GM21390 (cell line): Measurements from ENCODE around the gene UBE2E3.

Experiments used
- ATAC-seq: cut with Tn5 transposase; IDR thresholded peaks from one replicate; pipeline ENCODE4 v1.9.1; 2021; ENCODE audit not compliant: unreplicated experiment

The UBE2E3 gene

DNA sequence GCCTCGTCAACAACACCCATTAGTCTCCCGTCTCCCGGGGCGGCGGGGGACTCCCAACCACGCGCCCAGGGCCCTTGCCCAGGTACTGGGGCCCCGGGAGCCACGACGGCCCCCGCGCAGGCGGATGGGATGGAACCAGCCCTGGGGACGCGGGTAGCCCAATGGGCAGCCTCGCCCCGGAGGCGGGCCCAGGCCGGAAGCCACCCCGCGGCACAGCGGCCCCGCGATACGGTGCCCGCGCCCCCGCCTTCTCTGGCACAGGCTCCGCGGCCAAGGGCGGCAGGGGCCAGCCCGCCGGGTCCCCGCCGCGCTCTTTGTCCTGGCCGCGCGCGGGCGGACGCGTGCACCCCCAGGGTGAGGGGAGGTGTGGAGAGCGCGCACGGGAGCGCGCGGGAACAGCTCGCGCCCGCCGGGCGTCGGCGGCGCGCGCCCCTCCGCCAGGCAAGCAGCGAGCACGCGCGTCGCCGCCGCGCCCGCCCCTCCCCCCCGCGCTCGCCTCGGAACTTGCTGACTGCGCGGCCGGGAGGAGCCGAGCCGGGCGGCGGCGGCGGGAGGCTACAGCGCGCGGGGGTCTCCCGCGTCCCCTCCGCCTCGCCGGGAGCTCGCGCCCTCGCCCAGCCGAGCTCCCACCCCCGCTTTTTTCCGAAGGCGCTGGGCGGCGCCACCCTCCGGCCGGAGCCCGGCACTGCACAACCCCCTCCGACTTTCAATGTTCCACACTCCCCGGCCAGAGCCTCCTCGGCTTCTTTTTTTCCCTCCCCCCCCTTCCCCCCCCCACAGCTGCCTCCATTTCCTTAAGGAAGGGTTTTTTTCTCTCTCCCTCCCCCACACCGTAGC, at the start of gene UBE2E3:
Gene UBE2E3, plus strand, starts transcription at position 500 of the 837 bp plus-strand sequence. CDS start 1,438 bp downstream, outside the sequence.
- ATAC-seq, result peak; percentile 74

DNA sequence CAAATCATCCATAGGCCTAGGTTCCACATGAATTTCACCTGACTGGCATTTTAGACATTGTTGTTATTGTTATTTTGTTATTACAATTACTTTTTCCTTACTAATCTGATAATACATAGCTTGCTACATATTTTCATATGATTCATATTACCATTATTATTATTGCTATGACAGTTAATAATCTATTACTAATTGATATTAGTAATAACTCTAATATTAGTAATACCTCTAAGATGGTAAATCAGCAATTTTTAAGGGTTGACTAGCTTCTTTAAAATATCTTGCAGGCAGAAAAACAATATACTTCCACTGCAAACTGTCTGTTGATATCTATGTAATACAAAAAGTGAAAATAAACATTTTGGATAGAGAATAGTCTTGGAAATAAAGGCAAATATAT, 48.6 kb upstream of the UBE2E3 start:
- ATAC-seq, result no peak

DNA sequence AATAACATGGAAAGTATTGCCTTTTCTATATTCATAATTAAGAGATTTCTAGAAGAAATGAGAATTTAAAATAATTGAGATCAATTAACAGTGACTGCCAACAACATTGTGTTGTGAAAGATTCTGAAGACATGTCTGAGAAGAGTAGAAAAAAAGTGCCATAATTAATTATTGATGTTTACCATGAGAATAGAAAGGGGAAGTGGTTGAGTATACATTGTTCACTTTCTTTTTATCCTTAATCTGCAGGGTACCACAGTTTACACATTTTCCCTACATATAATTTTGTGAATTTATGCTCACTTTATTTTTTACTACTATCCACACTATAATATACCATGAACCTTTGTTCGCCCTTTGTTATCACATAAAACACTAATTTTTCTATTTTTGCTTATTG, 47.1 kb upstream of the UBE2E3 start:
- no peak for ATAC-seq

DNA sequence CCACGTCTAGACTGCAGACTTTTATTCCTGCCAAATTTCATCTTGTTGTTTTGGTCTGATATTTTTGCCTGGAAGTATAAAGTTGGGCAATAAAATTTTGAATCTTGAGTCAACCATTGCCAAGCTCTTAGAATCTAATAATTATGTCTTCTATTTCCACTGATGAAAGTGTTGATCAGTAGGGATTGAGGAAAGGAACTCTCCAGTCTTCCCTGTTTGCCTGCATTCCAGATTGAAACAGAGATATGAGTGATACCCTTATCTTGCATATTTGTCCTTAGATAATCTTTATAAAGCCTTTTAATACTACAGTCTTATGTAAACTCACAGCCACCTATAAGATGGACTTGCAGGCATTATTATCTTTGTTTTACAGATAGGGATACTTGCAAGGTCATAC, 45.5 kb upstream of the UBE2E3 start:
- no peak for ATAC-seq

DNA sequence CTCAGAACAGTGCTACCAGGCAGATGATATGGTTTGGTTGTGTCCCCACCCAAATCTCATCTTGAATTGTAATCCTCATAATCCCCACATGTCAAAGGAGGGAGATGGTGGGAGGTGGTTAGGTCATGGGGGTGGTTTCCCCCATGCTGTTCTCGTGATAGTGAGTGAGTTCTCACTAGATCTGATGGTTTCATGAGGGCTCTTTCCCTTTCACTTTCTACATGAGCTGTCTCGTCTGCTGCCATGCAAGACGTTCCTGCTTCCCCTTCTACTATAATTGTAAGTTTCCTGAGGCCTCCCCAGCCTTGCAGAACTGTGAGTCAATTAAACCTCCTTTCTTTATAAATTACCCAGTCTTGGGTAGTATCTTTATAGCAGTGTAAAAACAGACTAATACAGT, 42.9 kb upstream of the UBE2E3 start:
- ATAC-seq, result peak; percentile 76

DNA sequence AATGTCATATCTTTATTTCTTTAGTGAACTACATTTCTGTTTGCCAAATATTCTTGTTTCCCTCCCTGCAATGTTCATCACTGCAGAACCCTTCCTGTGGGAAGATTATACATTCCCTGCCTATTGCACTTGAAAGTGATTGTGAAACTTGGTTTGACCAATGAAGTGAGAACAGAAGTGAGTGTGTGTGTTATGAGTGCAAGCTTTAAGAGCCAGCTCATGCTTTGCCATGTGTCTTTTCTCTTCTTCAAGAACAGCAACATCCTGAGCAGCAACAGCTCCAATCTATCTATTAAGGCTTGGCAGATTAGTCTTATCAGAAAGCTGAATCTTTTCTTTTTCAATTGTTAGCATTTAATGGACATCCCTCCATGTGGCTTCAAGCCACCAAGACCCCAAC, 42.0 kb upstream of the UBE2E3 start:
- peak; percentile 42 for ATAC-seq

GRCh38 chr2:180943275-180943674, 37.1 kb upstream of the UBE2E3 start:
- no peak for ATAC-seq

DNA sequence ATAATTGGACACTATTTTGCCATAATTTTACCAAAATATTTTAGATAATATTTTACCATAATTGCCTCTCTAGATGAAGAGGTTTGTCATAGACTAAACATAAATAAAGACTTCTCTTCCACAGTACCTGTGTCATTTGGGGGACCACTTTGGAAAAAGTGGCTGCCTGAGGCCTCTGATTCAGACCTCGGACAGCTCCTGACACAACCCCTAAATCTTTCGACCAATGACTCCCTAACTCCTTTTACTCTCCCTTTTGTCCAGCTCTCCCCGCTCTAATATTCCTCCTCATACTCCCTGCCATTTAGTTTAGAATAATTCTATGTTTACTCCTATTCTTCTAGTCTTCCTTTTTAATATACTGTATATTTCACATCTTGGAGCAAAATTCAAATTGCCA, 36.0 kb upstream of the UBE2E3 start:
- ATAC-seq, result no peak

- no peak for ATAC-seq
Measured at GRCh38 chr2:180947208-180947689, 33.2 kb upstream of the UBE2E3 start.

DNA sequence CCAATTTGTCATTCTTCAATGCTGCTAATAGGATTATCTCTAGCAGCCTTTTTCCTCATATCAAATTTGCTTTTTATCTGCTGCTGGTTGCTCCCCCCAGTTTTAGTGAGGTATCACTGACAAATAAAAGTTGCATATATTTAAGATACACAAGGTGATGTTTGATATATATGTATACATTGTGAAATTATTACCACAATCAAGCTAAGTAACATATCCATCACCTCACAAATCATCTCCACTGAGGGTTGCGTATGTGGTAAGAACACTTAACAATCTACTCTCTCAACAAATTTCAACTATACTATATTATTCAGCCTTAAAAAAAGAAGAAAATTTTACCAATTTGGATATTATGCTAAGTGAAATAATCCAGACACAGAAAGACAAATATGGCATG, 30.5 kb upstream of the UBE2E3 start:
- no peak for ATAC-seq

DNA sequence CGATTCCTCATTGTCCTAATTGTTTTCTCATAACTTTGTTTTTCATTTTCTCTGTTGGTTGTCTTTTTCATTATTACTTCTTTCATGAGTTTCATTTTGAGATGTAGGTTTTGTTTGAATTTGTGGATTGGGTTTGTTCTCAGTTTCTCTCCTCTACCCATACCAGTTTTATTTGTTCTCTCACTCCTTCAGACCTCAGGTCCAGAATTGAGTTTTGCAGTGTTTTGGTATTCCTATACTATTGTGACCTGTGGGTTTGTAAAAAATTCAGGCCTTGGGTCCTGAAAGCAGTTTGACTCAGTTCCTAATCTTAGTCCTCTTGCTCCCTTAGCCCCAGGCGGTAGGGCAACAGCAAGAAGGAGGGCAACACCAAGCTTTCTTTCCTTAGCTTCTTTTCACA, 28.3 kb upstream of the UBE2E3 start:
- ATAC-seq, result peak; percentile 61

- ATAC-seq, result no peak
Measured at GRCh38 chr2:180952731-180953336, 27.6 kb upstream of the UBE2E3 start.

DNA sequence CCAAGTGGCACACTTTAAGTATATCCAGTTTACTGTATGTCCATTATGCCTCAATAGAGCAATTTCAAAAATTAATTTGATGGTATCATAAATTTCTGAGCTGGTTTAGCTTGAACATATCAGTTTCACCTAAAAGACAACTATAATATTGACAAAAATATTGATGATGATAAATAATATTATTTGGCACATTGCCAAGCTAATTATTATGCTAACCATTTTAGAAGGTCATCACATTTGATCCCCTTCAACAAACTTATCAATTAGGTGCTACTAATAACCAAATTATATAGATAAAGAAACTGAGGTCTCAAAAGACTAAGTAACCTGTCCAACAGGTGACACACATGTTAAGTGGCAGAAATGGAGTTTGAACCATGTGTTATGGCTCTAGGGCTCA, 26.9 kb upstream of the UBE2E3 start:
- ATAC-seq, result no peak

GRCh38 chr2:180955101-180955500, 25.3 kb upstream of the UBE2E3 start:
- no peak for ATAC-seq

GRCh38 chr2:180959787-180960186, 20.6 kb upstream of the UBE2E3 start:
- ATAC-seq, result no peak

DNA sequence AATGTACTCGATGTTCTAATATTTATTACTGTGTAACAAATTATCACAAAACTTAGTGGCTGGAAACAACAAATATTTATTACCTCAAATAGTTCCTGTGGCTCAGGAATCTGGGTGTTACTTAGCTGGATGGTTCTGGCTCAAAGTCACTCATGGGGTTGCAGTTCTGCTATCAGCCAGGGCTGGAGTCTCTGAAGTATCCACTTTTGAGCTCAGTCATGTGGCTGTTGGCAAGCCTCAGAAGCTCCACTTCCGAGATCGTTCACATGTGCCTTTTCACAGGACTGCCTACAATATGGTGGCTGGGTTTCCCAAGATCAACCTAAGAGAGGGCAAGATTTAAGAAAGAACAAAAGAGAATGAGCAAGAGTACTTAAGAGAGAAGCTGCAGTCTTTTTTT, 19.4 kb upstream of the UBE2E3 start:
- ATAC-seq, result no peak

- ATAC-seq, result no peak
Measured at GRCh38 chr2:180962727-180963314, 17.6 kb upstream of the UBE2E3 start.

DNA sequence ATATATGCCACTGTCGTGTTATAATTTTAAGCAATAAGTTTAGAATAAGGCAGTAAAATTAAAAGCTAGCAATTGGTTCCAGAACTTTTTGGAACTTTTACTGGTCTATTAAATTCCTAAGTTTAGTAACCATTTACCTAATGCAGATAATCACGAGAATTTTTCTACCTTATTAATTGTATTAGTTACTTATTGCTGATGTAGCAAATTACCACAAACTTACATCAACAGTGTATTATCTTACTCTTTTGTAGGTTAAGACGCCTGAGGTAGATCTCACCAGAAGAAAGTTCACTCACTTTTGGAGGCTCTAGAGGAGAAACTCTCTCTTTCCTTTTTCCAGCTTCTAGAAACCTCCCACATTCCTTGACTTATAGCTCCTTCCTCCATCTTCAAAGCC, 14.0 kb upstream of the UBE2E3 start:
- ATAC-seq, result no peak

DNA sequence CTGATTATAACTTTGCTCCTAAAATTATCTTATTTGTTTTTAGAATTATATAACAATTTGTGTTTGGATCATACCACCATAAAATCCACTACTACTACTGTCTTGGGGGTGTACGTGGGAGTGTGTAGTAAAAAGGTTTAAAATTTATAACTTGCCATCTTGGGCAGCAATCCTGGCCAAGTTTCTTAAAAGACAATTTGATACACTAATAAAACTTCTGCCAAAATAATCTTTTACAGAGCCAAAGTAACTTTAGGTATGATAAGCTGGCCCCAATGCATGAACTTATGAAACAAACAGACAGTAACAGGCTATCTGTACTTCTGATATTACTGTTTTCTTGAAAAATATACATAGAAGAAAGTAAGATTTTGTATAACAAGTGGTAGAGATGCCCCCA, 11.3 kb upstream of the UBE2E3 start:
- no peak for ATAC-seq

DNA sequence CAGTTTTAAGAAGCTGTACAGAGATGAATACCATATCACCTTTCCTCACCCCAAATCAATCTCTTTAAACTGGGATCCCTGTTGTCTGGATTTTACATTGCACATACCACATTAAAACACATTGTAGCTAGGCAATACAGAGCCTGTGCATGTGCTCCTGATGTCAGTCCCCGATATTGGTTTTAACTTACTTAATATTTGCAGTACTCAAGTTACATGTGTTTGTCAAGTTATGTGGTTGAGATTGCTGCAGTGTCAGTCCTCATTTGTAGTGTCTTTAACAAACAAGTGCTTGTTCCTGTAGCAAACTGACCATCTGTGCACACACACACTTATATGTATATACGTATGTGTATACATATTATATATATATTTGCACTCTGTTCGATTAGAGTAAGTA, 10.4 kb upstream of the UBE2E3 start:
- ATAC-seq, result no peak

DNA sequence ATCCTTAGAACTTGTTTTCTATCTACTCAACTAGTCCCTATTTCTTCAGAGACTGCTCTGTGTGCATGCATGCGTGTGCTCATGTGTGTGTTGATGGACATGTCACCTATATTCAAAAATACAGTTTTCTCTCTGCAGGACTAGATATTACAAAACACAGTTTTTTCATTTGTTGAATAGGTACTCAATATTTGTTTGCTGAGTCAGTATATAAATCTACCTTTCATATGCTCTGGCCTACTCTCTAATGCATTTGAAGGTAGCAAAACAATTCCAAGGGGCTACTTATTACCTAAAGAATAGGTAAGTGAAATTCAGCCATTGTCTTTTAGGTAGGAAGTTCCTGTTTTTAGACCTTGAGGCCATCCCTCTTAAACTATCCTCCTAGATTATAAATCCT, 8.6 kb upstream of the UBE2E3 start:
- ATAC-seq, result no peak

DNA sequence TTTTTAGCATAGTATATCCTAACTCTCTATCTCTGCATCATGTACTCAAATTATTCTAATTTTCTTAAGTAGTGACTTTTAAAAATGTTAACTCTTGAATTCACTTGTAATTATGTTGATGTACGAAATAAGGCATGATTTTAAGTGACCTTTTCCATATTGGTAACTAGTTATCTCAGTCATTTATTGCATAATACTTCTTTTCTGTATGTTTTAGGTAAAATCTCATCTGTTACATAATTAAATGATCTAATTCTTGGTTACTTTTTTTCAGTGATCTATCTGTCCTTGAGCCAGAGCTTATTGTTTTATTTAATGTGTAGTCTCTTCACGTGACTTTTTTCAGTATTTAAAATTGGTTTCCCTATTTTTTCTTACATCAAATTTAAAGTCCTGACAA, 4.8 kb upstream of the UBE2E3 start:
- ATAC-seq, result no peak
